Measurements from ENCODE around the gene RNF144B. TPM values are rescaled to one million over a fixed set of nuclear protein-coding genes. Genes with fewer than 3 reads are reported as not detected.

Gene RNF144B
- total and polyA plus RNA-seq, 9 of the 15 experiments (the other 6 are each of a cell fraction or from before 2014, with no cell fraction given): 0.01 TPM; not detected in 8

GRCh38 chr6:18451756-18452155, 64.6 kb downstream of the RNF144B start (continued):
- TF ChIP-seq ZNF740 (CRISPR knock-in tag; IDR thresholded peaks at IDR 0.05) (no peak), ZNF740 (tag; IDR thresholded peaks at IDR 0.05) (no peak), BDP1 (IDR thresholded peaks at IDR 0.05; ENCODE audit: insufficient read depth, insufficient read length) (no peak)

GRCh38 chr6:18454446-18454845, 67.3 kb downstream of the RNF144B start:
- no peak for FAIRE-seq
- no peak overlapping the region for H3K9ac ChIP-seq (ENCODE audit: insufficient read depth in 1 of 2, low read depth in 2 of 2, low read length in 2 of 2)
- no peak for ATAC-seq
- no peak overlapping the region for H3K4me3 ChIP-seq
- CTCF ChIA-PET (ENCODE audit: low intra/inter-chr PET ratio): no interaction called here
- H4K20me1 ChIP-seq (replicated peaks; ENCODE audit: control insufficient read depth, insufficient read depth, low read length): no peaks in the 10 kb centered on the region
- TF ChIP-seq ZNF639 (CRISPR knock-in tag; conservative IDR thresholded peaks at IDR 0.05 in 1 of 2, IDR thresholded peaks at IDR 0.05 in 1 of 2): no peak
- no peak for TF ChIP-seq RBM25 (IDR thresholded peaks at IDR 0.05; ENCODE audit: low read depth, low read length, severe bottlenecking)
- TF ChIP-seq NR3C1 (CRISPR knock-in tag; IDR thresholded peaks at IDR 0.05): no peak
- no peak for TF ChIP-seq ATF4 (CRISPR knock-in tag; IDR thresholded peaks at IDR 0.05)
- POLR2A ChIA-PET: no interaction called here
- WGBS (ENCODE audit: insufficient coverage, low coverage, missing lambda C conversion rate): under 1% methylated on average over 4 of the region's 4 CpGs
- H3K9me1 ChIP-seq (ENCODE audit: control insufficient read depth, insufficient read depth, low read length): no peaks in the 10 kb centered on the region
- H2AFZ ChIP-seq (ENCODE audit: low read depth, low read length): no peak overlapping the region
- intact Hi-C loops (cut with micrococcal nuclease): no loop called here
- no peak overlapping the region for H3K4me2 ChIP-seq (ENCODE audit: insufficient read depth, low read length)
- H3K27me3 ChIP-seq (ENCODE audit: control insufficient read depth in 2 of 2, insufficient read depth in 2 of 2, low read length in 2 of 2): peaks cover 0 to 5% of the 10 kb centered on the region in 2 experiments; a peak in 4 of 5 replicates
- no peak overlapping the region for H3K27ac ChIP-seq (ENCODE audit: extremely low read depth, low read depth, low read length)
- H3K4me1 ChIP-seq (replicated peaks in 1 of 2; ENCODE audit: control insufficient read depth in 2 of 2, insufficient read depth in 2 of 2, low read length in 2 of 2): no peaks in the 10 kb centered on the region
- no peaks in the 10 kb centered on the region for H3K36me3 ChIP-seq (ENCODE audit: control insufficient read depth, insufficient read depth, low read length)
- no peak for DNase-seq (ENCODE audit: extremely low read depth in 1 of 4, low spot score in 3 of 4)
- in situ Hi-C loops (cut with MboI): no loop called here
- no peaks in the 10 kb centered on the region for H3K79me2 ChIP-seq (ENCODE audit: control insufficient read depth, insufficient read depth, low read length)
- H3K9me3 ChIP-seq (replicated peaks; ENCODE audit: control insufficient read depth, insufficient read depth, low read depth, low read length): no peaks in the 10 kb centered on the region
- BruUV-seq (replicated peaks): no TSS peak

Measured in K562 (cell line).